Nephron progenitor cell (in vitro differentiated cells): ENCODE measurements around the gene TMEM175.
"Not testable (repeated sequence)": the region's sequence is repeated elsewhere in the genome, so short reads cannot be mapped to it uniquely, and the experiment has no call there.

Experiments used
- DNase-seq: peaks from one replicate; pipeline ENCODE4 v3.0.0; 2021
- H3K27ac Mint-ChIP-seq: 2 replicates; pipeline ENCODE4 v1.8.0; 2021; ENCODE audit warnings: mild to moderate bottlenecking, moderate library complexity, mixed read lengths
- H3K27me3 Mint-ChIP-seq: 2 replicates; pipeline ENCODE4 v1.8.0; 2021; ENCODE audit warnings: mild to moderate bottlenecking, low read depth, mixed read lengths; ENCODE audit not compliant: poor library complexity
- H3K36me3 Mint-ChIP-seq: 2 replicates; pipeline ENCODE4 v1.8.0; 2021; ENCODE audit warnings: low read depth, mixed read lengths
- H3K4me1 Mint-ChIP-seq: 2 replicates; pipeline ENCODE4 v1.8.0; 2021; ENCODE audit warnings: mixed read lengths
- H3K4me3 Mint-ChIP-seq: 2 replicates; pipeline ENCODE4 v1.8.0; 2021; ENCODE audit warnings: mild to moderate bottlenecking, moderate library complexity, mixed read lengths
- H3K9me3 Mint-ChIP-seq: 2 replicates; pipeline ENCODE4 v1.8.0; 2021; ENCODE audit warnings: mild to moderate bottlenecking, moderate library complexity, mixed read lengths
- TF ChIP-seq, protein P1 (sequence below): fragments of 200-600 bp; sonication (generic); IDR thresholded peaks from 2 replicates; pipeline ENCODE4 v1.5.0; 2021; ENCODE audit warnings: antibody characterized with exemption

The TMEM175 gene

DNA sequence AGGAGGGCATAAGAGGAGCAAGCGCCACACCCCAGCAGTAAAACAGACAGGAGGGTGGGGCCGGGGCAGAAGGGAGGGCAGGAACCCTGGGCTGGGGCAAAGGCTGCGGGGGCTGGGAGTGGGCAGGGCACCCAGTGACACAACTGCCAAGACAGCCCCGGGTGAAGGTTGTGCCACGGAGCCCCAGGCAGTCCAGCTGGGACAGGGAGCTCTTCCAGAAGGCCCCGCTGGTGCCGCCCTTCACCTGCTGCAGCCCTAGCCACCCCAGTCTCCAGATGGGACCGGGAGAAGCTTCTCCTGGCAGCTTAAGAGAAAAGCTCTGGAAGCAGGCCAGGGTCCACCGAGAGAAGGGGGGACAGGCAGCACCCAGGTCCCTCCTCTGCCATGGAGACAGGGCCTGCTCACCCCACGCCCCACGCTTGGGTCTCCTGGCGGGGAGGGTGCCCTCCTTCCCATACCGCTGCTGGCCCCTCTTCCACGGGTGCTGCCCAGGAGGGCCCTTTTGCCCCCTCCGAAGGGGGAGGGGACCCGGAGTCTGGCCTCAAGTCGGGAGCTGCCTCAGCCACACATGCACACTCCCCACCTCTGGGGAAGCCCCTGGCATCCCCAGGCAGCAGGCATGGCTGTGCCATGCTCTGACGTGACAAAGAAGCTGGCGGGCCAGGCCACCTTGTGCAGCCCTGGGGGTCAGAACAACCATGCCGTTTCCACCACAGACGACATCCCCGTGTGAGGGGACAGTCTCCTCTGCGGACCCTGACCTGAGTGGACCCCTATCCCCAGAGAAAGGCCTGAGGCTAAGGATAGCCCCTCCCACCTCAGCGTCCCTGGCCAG is 39.6 kb downstream of the TMEM175 start:
- DNase-seq, result no peak
- Mint-ChIP-seq H3K36me3 (no peaks in the 10 kb centered on the region), H3K9me3 (peaks cover 13% of the 10 kb centered on the region), H3K4me1 (peaks cover 5% of the 10 kb centered on the region), H3K27ac (no peak overlapping the region), H3K27me3 (peaks cover 56% of the 10 kb centered on the region), H3K4me3 (peak overlapping the region; percentile 57)
- TF ChIP-seq, protein P1, sequence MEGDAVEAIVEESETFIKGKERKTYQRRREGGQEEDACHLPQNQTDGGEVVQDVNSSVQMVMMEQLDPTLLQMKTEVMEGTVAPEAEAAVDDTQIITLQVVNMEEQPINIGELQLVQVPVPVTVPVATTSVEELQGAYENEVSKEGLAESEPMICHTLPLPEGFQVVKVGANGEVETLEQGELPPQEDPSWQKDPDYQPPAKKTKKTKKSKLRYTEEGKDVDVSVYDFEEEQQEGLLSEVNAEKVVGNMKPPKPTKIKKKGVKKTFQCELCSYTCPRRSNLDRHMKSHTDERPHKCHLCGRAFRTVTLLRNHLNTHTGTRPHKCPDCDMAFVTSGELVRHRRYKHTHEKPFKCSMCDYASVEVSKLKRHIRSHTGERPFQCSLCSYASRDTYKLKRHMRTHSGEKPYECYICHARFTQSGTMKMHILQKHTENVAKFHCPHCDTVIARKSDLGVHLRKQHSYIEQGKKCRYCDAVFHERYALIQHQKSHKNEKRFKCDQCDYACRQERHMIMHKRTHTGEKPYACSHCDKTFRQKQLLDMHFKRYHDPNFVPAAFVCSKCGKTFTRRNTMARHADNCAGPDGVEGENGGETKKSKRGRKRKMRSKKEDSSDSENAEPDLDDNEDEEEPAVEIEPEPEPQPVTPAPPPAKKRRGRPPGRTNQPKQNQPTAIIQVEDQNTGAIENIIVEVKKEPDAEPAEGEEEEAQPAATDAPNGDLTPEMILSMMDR, result no peak

DNA sequence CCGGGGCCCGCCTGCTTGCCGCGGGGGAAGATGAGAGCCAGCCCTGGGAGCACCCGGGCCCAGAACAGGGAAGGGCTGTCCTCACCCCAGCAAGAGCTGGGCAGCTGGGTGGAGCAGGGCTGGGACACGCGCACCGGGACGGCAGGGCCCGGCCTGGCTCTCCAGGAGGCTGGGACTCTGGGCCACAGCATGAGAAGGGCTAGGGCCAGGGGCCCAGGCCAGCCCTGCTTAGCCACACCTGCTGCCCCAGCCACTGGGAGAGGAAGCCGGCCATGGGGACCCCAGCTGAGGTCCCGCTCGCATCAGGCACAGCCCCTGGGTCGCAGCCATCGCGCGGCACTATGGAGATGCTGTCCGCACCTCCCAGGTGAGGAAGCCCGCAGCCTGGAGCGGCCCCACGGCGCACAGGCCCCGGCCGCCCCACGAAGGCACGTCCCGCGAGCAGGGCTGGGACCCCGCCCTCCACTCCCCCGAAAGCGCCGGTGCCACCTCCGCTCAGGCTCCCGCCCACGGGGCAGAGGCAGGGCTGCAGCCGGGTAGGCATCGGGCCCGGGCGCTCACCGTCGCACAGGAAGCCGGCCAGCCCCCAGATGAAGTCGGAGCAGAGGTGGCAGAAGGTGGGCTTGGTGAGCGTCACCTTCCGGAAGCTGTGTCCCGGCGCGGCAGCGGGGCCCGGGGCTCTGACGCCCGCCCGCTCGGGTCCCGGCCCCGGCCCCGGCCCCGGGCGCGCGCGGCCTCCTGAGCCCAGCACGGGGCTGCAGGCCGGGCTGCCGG is 40.6 kb downstream of the TMEM175 start:
- H3K4me3 Mint-ChIP-seq, result peak overlapping the region; percentile 57
- H3K27me3 Mint-ChIP-seq, result peaks cover 50% of the 10 kb centered on the region
- H3K9me3 Mint-ChIP-seq, result peaks cover 13% of the 10 kb centered on the region
- no peak overlapping the region for H3K27ac Mint-ChIP-seq
- DNase-seq, result peak; percentile 50
- no peaks in the 10 kb centered on the region for H3K36me3 Mint-ChIP-seq
- TF ChIP-seq, protein P1, result no peak
- peaks cover 9% of the 10 kb centered on the region for H3K4me1 Mint-ChIP-seq

DNA sequence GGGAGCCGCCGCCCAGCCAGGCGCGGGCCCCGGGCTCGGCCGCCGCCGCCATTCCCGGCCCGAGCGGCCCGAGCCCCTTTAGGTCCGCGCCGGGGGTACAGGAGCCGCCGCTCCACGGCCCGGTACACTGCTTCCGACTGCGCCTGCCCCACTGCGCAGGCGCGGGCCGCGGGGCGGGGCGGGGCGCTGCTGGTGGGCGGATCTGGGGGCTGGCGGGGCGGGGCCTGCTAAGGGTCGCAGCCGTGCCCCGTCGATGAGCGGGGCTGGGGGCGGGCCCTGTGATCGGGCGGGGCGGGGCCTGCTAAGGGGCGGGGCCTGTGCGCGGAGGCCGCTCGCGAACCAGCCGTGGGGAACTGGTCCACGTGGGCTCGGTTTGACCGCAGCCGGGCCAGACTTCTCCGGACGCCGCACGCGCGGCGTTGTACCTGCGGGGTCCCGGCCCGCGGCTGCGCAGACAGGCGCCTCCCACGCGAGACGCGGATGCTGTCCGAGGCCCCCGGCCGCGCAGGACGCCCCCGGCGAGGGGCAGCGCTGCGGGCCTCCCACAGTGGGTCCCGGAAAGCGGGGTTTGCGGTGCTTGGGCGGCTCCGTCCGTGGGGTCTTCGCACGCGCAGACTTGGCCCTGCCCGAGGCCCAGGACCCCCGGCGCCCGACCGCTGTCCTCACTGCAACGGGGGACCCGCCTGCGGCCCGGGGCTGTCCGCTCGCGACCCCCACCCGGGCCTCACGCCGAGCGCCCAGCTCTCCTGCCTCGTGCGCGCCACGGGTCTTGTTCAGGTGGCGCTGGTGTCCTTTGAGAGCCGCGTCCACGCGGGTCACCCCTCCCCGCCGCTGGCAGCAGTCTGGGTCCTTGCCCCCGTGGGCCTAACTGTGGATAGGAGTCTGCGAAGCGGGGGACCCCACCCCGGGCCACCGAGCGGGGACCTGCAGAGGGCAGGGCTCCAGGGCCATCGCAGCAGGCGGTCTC is 41.5 kb downstream of the TMEM175 start, which contains the start of gene DGKQ:
Gene DGKQ (minus strand): TSS at position 139 of the 967 bp plus-strand sequence. CDS start 87 bp downstream, at position 52.
- Mint-ChIP-seq H3K27me3 (peaks cover 43% of the 10 kb centered on the region), H3K9me3 (peaks cover 13% of the 10 kb centered on the region), H3K4me3 (peak within 1 kb of the TSS; percentile 57), H3K27ac (no peak within 1 kb of the TSS), H3K36me3 (no peaks in the 10 kb centered on the region), H3K4me1 (peaks cover 9% of the 10 kb centered on the region)
- peak; percentile 90 for DNase-seq
- TF ChIP-seq, protein P1, result no peak

DNA sequence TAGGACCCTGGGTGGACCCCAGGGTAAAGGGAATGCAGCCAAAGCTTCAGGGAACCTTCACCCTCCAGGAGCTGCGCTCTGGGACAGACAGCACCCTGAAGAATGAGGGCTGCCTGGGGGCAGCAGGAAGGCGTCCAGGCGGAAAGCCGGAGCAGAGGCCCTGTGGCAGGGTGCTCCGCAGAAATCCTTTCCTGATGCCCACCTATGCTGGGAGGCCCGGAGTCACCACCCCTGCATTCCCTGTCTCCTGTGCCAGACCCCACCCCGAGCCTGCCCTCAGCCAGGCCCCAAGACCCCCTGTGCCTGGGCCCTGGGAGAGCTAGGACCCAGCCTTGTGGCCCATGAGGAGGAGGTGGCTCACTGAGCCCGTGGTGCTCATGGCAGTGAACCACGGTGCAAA is 42.4 kb downstream of the TMEM175 start:
- TF ChIP-seq, protein P1, result no peak
- Mint-ChIP-seq H3K9me3 (peaks cover 13% of the 10 kb centered on the region), H3K27me3 (peaks cover 40% of the 10 kb centered on the region), H3K27ac (no peak overlapping the region), H3K4me3 (no peak overlapping the region), H3K4me1 (peaks cover 17% of the 10 kb centered on the region), H3K36me3 (no peaks in the 10 kb centered on the region)
- no peak for DNase-seq

DNA sequence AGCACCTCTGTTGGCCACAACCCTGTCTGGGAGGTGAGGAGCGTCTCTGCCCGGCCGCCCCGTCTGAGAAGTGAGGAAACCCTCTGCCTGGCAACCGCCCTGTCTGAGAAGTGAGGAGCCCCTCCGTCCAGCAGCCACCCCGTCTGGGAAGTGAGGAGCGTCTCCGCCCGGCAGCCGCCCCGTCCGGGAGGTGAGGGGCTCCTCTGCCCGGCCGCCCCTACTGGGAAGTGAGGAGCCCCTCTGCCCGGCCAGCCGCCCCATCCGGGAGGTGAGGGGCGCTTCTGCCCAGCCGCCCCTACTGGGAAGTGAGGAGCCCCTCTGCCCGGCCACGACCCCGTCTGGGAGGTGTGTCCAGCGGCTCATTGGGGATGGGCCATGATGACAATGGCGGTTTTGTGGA is 43.8 kb downstream of the TMEM175 start:
- DNase-seq, result not testable (repeated sequence)

More for the DNA sequence above, 43.8 kb downstream of the TMEM175 start:
- peaks cover 13% of the 10 kb centered on the region for H3K9me3 Mint-ChIP-seq
- not testable (repeated sequence) for H3K36me3 Mint-ChIP-seq, H3K27ac Mint-ChIP-seq, H3K4me3 Mint-ChIP-seq
- peaks cover 19% of the 10 kb centered on the region for H3K4me1 Mint-ChIP-seq
- peaks cover 36% of the 10 kb centered on the region for H3K27me3 Mint-ChIP-seq
